ENCODE measurements around the gene CTNNA2.

The CTNNA2 gene

DNA sequence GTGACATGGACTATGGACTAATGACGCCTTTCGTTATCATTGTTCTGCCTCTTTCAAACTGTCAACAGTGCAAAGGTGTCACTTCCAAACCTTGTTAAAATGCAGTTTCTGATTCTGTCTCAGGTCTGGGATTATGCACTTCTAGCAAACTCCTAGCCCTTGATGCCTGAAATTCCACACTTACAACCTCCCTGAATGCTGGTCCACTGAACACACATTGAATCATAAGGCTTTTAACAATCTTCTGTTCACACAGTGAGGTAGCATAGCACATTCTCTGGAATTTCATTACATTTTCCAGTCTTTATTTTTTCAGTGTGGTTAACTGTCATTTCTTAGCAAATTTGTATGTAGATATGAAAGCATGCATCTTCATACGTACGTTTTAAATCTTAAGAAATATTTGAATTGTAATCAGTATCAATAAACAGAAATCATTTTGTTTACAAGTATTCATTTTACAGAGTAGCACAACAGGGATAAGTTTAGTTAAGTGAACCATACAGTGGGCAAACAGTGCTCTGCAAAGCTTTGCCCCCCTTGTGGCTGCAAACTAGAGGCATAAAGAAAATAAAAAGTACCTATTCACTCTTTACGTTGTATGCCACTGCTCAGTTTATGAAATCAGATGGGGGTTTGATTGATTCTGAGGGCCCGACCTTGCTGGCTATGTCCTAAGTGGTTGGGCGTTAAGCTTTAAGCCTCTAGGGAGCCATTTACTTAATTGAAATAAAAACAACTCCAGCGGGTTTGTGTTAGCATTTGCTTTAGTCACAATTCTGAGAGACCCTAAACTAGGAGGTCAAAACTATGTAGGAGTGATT, 540.9 kb downstream of the CTNNA2 start:
- no peak for TF ChIP-seq CTCF (IDR thresholded peaks at IDR 0.05; ENCODE audit: low read depth, low read length)
- peak overlapping the region; percentile 46 for H3K27ac ChIP-seq
- peak; percentile 62 for DNase-seq
- H3K27me3 ChIP-seq (ENCODE audit: insufficient read depth, low read depth, severe bottlenecking): no peaks in the 10 kb centered on the region
- no peak overlapping the region for H3K4me3 ChIP-seq (ENCODE audit: low read depth, low read length)
- H3K9me3 ChIP-seq (ENCODE audit: severe bottlenecking): no peaks in the 10 kb centered on the region
- no peaks in the 10 kb centered on the region for H3K36me3 ChIP-seq

DNA sequence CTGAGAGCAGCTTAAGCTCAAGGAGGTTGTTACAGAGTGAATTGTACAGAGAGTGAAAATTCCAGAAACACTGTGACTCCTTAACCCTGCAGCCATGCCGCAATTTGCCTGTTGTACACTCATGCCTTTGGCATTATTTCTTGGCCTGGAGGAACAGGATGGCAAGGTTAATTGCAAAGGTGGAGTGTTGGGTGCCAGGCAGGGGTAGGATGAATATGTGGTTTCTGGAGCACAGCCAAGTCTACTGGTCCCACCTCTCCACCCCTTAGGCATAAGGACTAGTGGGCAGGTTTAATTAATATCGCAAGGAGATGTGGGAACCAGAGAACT, 541.5 kb downstream of the CTNNA2 start:
- Histone ChIP-seq H3K9me3 (ENCODE audit: severe bottlenecking) (no peaks in the 10 kb centered on the region), H3K27ac (peak overlapping the region; percentile 46), H3K4me3 (ENCODE audit: low read depth, low read length) (no peak overlapping the region), H3K36me3 (no peaks in the 10 kb centered on the region), H3K27me3 (ENCODE audit: insufficient read depth, low read depth, severe bottlenecking) (no peaks in the 10 kb centered on the region)
- DNase-seq: no peak
- no peak for TF ChIP-seq CTCF (IDR thresholded peaks at IDR 0.05; ENCODE audit: low read depth, low read length)

- Histone ChIP-seq H3K27ac (no peak overlapping the region), H3K4me3 (ENCODE audit: low read depth, low read length) (no peak overlapping the region), H3K27me3 (ENCODE audit: insufficient read depth, low read depth, severe bottlenecking) (no peaks in the 10 kb centered on the region), H3K36me3 (no peaks in the 10 kb centered on the region), H3K9me3 (ENCODE audit: severe bottlenecking) (no peaks in the 10 kb centered on the region)
- DNase-seq: no peak
- no peak for TF ChIP-seq CTCF (IDR thresholded peaks at IDR 0.05; ENCODE audit: low read depth, low read length)
Observed at GRCh38 chr2:80057956-80058355, 545.1 kb downstream of the CTNNA2 start.

GRCh38 chr2:80058562-80058961, 545.7 kb downstream of the CTNNA2 start:
- DNase-seq: no peak
- no peak for TF ChIP-seq CTCF (IDR thresholded peaks at IDR 0.05; ENCODE audit: low read depth, low read length)
- Histone ChIP-seq H3K9me3 (ENCODE audit: severe bottlenecking) (no peaks in the 10 kb centered on the region), H3K27me3 (ENCODE audit: insufficient read depth, low read depth, severe bottlenecking) (no peaks in the 10 kb centered on the region), H3K36me3 (no peaks in the 10 kb centered on the region), H3K27ac (no peak overlapping the region), H3K4me3 (ENCODE audit: low read depth, low read length) (no peak overlapping the region)

DNA sequence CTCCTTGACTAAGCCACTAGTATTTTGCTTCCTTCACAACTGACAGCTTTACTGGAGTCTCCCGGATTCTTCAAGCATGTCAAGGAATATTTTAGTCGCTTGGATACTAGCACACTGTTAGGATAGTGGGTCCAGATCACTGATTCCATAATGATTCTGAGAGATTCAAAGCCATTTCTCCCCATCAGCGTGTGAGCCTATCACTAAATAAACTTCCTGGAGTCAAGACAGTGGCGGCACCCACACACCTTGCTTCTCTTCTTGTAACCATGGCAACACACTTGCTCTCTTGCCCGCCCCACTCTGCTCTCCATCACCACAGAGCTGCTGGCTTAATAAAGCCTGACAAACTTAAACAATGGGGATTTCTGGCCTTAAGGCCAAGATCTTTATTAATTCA, 546.6 kb downstream of the CTNNA2 start:
- TF ChIP-seq CTCF (IDR thresholded peaks at IDR 0.05; ENCODE audit: low read depth, low read length): no peak
- no peak for DNase-seq
- Histone ChIP-seq H3K4me3 (ENCODE audit: low read depth, low read length) (no peak overlapping the region), H3K27ac (no peak overlapping the region), H3K36me3 (no peaks in the 10 kb centered on the region), H3K9me3 (ENCODE audit: severe bottlenecking) (no peaks in the 10 kb centered on the region), H3K27me3 (ENCODE audit: insufficient read depth, low read depth, severe bottlenecking) (no peaks in the 10 kb centered on the region)

- H3K27ac ChIP-seq: no peak overlapping the region
- no peak for TF ChIP-seq CTCF (IDR thresholded peaks at IDR 0.05; ENCODE audit: low read depth, low read length)
- H3K4me3 ChIP-seq (ENCODE audit: low read depth, low read length): no peak overlapping the region
- no peaks in the 10 kb centered on the region for H3K36me3 ChIP-seq
- no peak for DNase-seq
- H3K9me3 ChIP-seq (ENCODE audit: severe bottlenecking): no peaks in the 10 kb centered on the region
- H3K27me3 ChIP-seq (ENCODE audit: insufficient read depth, low read depth, severe bottlenecking): no peaks in the 10 kb centered on the region
Observed at GRCh38 chr2:80061881-80062280, 549.0 kb downstream of the CTNNA2 start.
